Spleen (tissue), 7 donors: ENCODE data around the gene BCO2.

Experiments
- CTCF ChIP-seq, 11 experiments: fragments of 200-600 bp in 7 of 11; fragments of 450-650 bp in 4 of 11; sonication (generic) in 4 of 11; IDR thresholded peaks in 8 of 11; conservative IDR thresholded peaks in 3 of 11; 1 replicate in 7 of 11; 2 replicates in 4 of 11; pipeline versions ENCODE4 v1.4.0 to v1.8.0; 2016 to 2021; ENCODE audit warnings: antibody characterized with exemption in 11 of 11, inconsistent platforms in 4 of 11, mild to moderate bottlenecking in 1 of 11
- POLR2AphosphoS5 ChIP-seq, 3 donors: sonication (generic); formaldehyde crosslinking; IDR thresholded peaks; one replicate each; pipeline ENCODE4 v1.5.1; 2017; ENCODE audit warnings: antibody characterized with exemption in 3 of 3
- donor health status: DM: no; HTN: no; CAD: no; lungs with moderate emphysema.
- donor health status: DM: no; HTN: no; CAD: no.
- donor health status: DM: no; HTN: no; CAD: no.

- TF ChIP-seq CTCF (IDR thresholded peaks at IDR 0.05 in 8 of 11, conservative IDR thresholded peaks at IDR 0.05 in 3 of 11) (peak; percentile 74 to 94 (median 86)), POLR2AphosphoS5 (IDR thresholded peaks at IDR 0.05) (no peak)
These were observed 44.3 kb downstream of the BCO2 start for GRCh38 chr11:112219476-112220232.
